GM21737 (cell line): Measurements from ENCODE around the gene CAMK1G.

Source experiments
- ATAC-seq: cut with Tn5 transposase; IDR thresholded peaks from one replicate; pipeline ENCODE4 v1.9.1; 2021; ENCODE audit warnings: mild to moderate bottlenecking, moderate library complexity; ENCODE audit not compliant: unreplicated experiment

The CAMK1G gene

GRCh38 chr1:209564849-209565248 is 18.7 kb upstream of the CAMK1G start:
- no peak for ATAC-seq

GRCh38 chr1:209565759-209566678 is 17.5 kb upstream of the CAMK1G start:
- peak; percentile 71 for ATAC-seq

GRCh38 chr1:209567698-209568175 is 15.8 kb upstream of the CAMK1G start:
- no peak for ATAC-seq

GRCh38 chr1:209569455-209570207 is 13.9 kb upstream of the CAMK1G start:
- ATAC-seq = no peak

GRCh38 chr1:209570743-209571142 is 12.8 kb upstream of the CAMK1G start:
- no peak for ATAC-seq

- peak; percentile 72 for ATAC-seq
Observed at GRCh38 chr1:209576392-209577197, 6.9 kb upstream of the CAMK1G start.

- ATAC-seq = no peak
Observed at GRCh38 chr1:209577346-209577745, 6.2 kb upstream of the CAMK1G start.

GRCh38 chr1:209580577-209580976 is 2.9 kb upstream of the CAMK1G start:
- no peak for ATAC-seq

GRCh38 chr1:209584231-209584672 is 738 bp downstream of the CAMK1G start:
- no peak for ATAC-seq

GRCh38 chr1:209585197-209585596 is 1.7 kb downstream of the CAMK1G start:
- no peak for ATAC-seq

GRCh38 chr1:209585672-209586071 is 2.2 kb downstream of the CAMK1G start:
- ATAC-seq = no peak

GRCh38 chr1:209586221-209586740 is 2.8 kb downstream of the CAMK1G start:
- no peak for ATAC-seq

- ATAC-seq = no peak
Observed at GRCh38 chr1:209587789-209588188, 4.3 kb downstream of the CAMK1G start.

GRCh38 chr1:209589440-209589839 is 5.9 kb downstream of the CAMK1G start:
- ATAC-seq = no peak

- ATAC-seq = no peak
Observed at GRCh38 chr1:209589863-209590262, 6.3 kb downstream of the CAMK1G start.

GRCh38 chr1:209590405-209590804 is 6.9 kb downstream of the CAMK1G start:
- ATAC-seq = no peak

- ATAC-seq = no peak
Observed at GRCh38 chr1:209593747-209594146, 10.2 kb downstream of the CAMK1G start.

GRCh38 chr1:209594440-209594839 is 10.9 kb downstream of the CAMK1G start:
- no peak for ATAC-seq

GRCh38 chr1:209595028-209595427 is 11.5 kb downstream of the CAMK1G start:
- no peak for ATAC-seq

- ATAC-seq = no peak
Observed at GRCh38 chr1:209595599-209596285, 12.2 kb downstream of the CAMK1G start.
